SK-N-SH treated with all-trans-retinoic acid at 6 μM for 48 hours (cell line): Measurements from ENCODE around the gene STX3.

ENCODE experiments used
- ATAC-seq: fragments of 200-7000 bp; cut with Tn5 transposase; 3 replicates; pipeline ENCODE4 v1.9.1; 2020; ENCODE audit warnings: mild to moderate bottlenecking, moderate library complexity
- ARNTL ChIP-seq: fragments of 450-650 bp; formaldehyde crosslinking; IDR thresholded peaks from 2 replicates; pipeline ENCODE4 v1.5.0; 2020; ENCODE audit warnings: low read depth, mild to moderate bottlenecking, moderate library complexity, borderline replicate concordance
- CREB5 ChIP-seq: fragments of 250-450 bp; sonication (Bioruptor Pico); IDR thresholded peaks from 2 replicates; pipeline ENCODE4 v1.5.1; 2020; ENCODE audit warnings: low read depth, mild to moderate bottlenecking, moderate library complexity
- CSDC2 ChIP-seq: fragments of 250-450 bp; sonication (Bioruptor Pico); IDR thresholded peaks from 2 replicates; pipeline ENCODE4 v1.5.0; 2020; ENCODE audit warnings: mild to moderate bottlenecking, moderate library complexity
- CSRNP3 ChIP-seq: fragments of 250-450 bp; sonication (Bioruptor Pico); IDR thresholded peaks from 2 replicates; pipeline ENCODE4 v1.5.1; 2021; ENCODE audit warnings: mild to moderate bottlenecking, moderate library complexity
- ESRRG ChIP-seq: fragments of 250-450 bp; sonication (Bioruptor Pico); IDR thresholded peaks from 2 replicates; pipeline ENCODE4 v1.6.1; 2021; ENCODE audit warnings: mild to moderate bottlenecking
- GLIS3 ChIP-seq: fragments of 250-450 bp; sonication (Bioruptor Pico); IDR thresholded peaks from 2 replicates; pipeline ENCODE4 v1.5.0; 2020; ENCODE audit warnings: mild to moderate bottlenecking, moderate library complexity
- ISL1 ChIP-seq: fragments of 250-450 bp; sonication (Bioruptor Pico); IDR thresholded peaks from 2 replicates; pipeline ENCODE4 v2.1.2; 2022; ENCODE audit warnings: mild to moderate bottlenecking, moderate library complexity
- POU6F1 ChIP-seq: fragments of 250-450 bp; sonication (Bioruptor Pico); IDR thresholded peaks from 2 replicates; pipeline ENCODE4 v1.8.0; 2021; ENCODE audit warnings: low read depth, mild to moderate bottlenecking, moderate library complexity, borderline replicate concordance
- PPARA ChIP-seq: fragments of 250-450 bp; sonication (Bioruptor Pico); IDR thresholded peaks from 2 replicates; pipeline ENCODE4 v1.5.0; 2020; ENCODE audit warnings: mild to moderate bottlenecking, borderline replicate concordance
- RARB ChIP-seq: fragments of 250-450 bp; sonication (Bioruptor Pico); IDR thresholded peaks from 2 replicates; pipeline ENCODE4 v1.8.0; 2021; ENCODE audit warnings: mild to moderate bottlenecking, moderate library complexity
- SNAI2 ChIP-seq: fragments of 250-450 bp; sonication (Bioruptor Pico); IDR thresholded peaks from 2 replicates; pipeline ENCODE4 v1.5.0; 2020; ENCODE audit warnings: mild to moderate bottlenecking, moderate library complexity
- TOX ChIP-seq: fragments of 250-450 bp; sonication (Bioruptor Pico); IDR thresholded peaks from 2 replicates; pipeline ENCODE4 v1.8.0; 2021; ENCODE audit warnings: mild to moderate bottlenecking, moderate library complexity, borderline replicate concordance
- ZC3H10 ChIP-seq: fragments of 250-450 bp; sonication (Bioruptor Pico); IDR thresholded peaks from 2 replicates; pipeline ENCODE4 v1.5.1; 2021; ENCODE audit warnings: mild to moderate bottlenecking, moderate library complexity
- ZFP3 ChIP-seq: fragments of 250-450 bp; sonication (Bioruptor Pico); IDR thresholded peaks from 2 replicates; pipeline ENCODE4 v1.5.0; 2020; ENCODE audit warnings: mild to moderate bottlenecking, moderate library complexity
- ZNF565 ChIP-seq: fragments of 450-650 bp; formaldehyde crosslinking; conservative IDR thresholded peaks from 2 replicates; pipeline ENCODE4 v1.5.0; 2020; ENCODE audit warnings: low read depth, mild to moderate bottlenecking, moderate library complexity
- ZNF70 ChIP-seq: fragments of 450-650 bp; formaldehyde crosslinking; IDR thresholded peaks from 2 replicates; pipeline ENCODE4 v1.5.0; 2020; ENCODE audit warnings: mild to moderate bottlenecking, moderate library complexity
- TF ChIP-seq, protein P1 (sequence below): fragments of 250-450 bp; sonication (Bioruptor Pico); IDR thresholded peaks from 2 replicates; pipeline ENCODE4 v1.8.0; 2020; ENCODE audit warnings: mild to moderate bottlenecking, moderate library complexity, borderline replicate concordance
- TF ChIP-seq, protein P2 (sequence below): fragments of 250-450 bp; sonication (Bioruptor Pico); IDR thresholded peaks from 2 replicates; pipeline ENCODE4 v1.5.0; 2020; ENCODE audit warnings: mild to moderate bottlenecking, moderate library complexity

STX3 gene

DNA sequence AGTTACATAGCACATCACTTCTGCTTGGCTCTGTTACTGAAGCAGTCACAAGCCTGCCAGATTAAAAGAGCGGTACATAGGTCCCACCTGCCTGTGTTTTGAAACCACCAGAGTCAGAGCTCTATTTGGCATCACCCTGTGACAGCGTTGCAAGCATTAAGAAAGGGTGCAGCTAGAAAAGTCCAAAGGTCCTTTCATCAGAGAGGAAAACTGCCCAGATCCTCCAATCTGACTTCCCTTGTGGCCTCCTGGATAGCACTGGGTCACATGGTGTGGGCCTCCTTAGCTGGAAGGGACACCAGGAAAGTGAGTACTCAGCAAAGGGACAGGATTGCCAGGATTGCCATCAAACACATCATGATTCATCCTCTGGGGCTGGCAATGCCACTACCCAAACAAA lies 22.9 kb downstream of the STX3 start:
- no peak for ATAC-seq
- no peak for TF ChIP-seq POU6F1
- no peak for TF ChIP-seq GLIS3 (CRISPR knock-in tag)
- no peak for TF ChIP-seq ARNTL (CRISPR knock-in tag)
- no peak for TF ChIP-seq TOX
- TF ChIP-seq SNAI2, result no peak
- TF ChIP-seq CREB5 (CRISPR knock-in tag), result no peak
- TF ChIP-seq ZFP3 (CRISPR knock-in tag), result no peak
- TF ChIP-seq ZNF565 (CRISPR knock-in tag), result no peak
- no peak for TF ChIP-seq ESRRG
- TF ChIP-seq CSRNP3 (CRISPR knock-in tag), result no peak
- TF ChIP-seq ISL1 (CRISPR knock-in tag), result no peak
- TF ChIP-seq RARB (CRISPR knock-in tag), result no peak
- TF ChIP-seq, protein P1, sequence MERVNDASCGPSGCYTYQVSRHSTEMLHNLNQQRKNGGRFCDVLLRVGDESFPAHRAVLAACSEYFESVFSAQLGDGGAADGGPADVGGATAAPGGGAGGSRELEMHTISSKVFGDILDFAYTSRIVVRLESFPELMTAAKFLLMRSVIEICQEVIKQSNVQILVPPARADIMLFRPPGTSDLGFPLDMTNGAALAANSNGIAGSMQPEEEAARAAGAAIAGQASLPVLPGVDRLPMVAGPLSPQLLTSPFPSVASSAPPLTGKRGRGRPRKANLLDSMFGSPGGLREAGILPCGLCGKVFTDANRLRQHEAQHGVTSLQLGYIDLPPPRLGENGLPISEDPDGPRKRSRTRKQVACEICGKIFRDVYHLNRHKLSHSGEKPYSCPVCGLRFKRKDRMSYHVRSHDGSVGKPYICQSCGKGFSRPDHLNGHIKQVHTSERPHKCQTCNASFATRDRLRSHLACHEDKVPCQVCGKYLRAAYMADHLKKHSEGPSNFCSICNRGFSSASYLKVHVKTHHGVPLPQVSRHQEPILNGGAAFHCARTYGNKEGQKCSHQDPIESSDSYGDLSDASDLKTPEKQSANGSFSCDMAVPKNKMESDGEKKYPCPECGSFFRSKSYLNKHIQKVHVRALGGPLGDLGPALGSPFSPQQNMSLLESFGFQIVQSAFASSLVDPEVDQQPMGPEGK (CRISPR knock-in tag), result no peak
- TF ChIP-seq, protein P2, sequence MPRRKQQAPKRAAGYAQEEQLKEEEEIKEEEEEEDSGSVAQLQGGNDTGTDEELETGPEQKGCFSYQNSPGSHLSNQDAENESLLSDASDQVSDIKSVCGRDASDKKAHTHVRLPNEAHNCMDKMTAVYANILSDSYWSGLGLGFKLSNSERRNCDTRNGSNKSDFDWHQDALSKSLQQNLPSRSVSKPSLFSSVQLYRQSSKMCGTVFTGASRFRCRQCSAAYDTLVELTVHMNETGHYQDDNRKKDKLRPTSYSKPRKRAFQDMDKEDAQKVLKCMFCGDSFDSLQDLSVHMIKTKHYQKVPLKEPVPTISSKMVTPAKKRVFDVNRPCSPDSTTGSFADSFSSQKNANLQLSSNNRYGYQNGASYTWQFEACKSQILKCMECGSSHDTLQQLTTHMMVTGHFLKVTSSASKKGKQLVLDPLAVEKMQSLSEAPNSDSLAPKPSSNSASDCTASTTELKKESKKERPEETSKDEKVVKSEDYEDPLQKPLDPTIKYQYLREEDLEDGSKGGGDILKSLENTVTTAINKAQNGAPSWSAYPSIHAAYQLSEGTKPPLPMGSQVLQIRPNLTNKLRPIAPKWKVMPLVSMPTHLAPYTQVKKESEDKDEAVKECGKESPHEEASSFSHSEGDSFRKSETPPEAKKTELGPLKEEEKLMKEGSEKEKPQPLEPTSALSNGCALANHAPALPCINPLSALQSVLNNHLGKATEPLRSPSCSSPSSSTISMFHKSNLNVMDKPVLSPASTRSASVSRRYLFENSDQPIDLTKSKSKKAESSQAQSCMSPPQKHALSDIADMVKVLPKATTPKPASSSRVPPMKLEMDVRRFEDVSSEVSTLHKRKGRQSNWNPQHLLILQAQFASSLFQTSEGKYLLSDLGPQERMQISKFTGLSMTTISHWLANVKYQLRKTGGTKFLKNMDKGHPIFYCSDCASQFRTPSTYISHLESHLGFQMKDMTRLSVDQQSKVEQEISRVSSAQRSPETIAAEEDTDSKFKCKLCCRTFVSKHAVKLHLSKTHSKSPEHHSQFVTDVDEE (CRISPR knock-in tag), result no peak
- no peak for TF ChIP-seq CSDC2 (CRISPR knock-in tag)

DNA sequence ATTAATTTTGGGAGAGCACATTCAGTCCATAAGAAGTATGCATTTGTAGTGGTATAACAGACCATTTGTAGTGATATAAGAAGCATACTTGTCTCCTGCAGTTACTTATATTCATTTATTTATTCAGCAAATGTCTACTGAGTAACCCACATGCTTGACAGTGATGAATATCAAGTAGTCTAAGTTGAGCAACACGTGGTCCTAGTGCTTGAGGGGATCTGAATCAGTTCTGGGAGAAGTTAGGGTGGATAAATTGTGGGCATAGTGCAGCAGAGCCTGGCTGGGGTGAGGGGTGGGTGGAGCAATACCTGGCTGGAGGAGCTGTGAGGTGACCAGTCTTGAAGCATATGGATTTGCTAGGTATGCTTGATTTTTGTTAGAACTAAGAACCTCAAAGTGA lies 24.3 kb downstream of the STX3 start:
- no peak for TF ChIP-seq ZNF565 (CRISPR knock-in tag)
- TF ChIP-seq ZC3H10 (CRISPR knock-in tag), result no peak
- no peak for TF ChIP-seq CSRNP3 (CRISPR knock-in tag)
- TF ChIP-seq, protein P2 (CRISPR knock-in tag), result no peak
- TF ChIP-seq CSDC2 (CRISPR knock-in tag), result no peak
- TF ChIP-seq, protein P1 (CRISPR knock-in tag), result no peak
- no peak for TF ChIP-seq GLIS3 (CRISPR knock-in tag)
- no peak for TF ChIP-seq PPARA
- no peak for TF ChIP-seq ARNTL (CRISPR knock-in tag)
- TF ChIP-seq RARB (CRISPR knock-in tag), result no peak
- TF ChIP-seq ZNF70 (CRISPR knock-in tag), result no peak
- TF ChIP-seq CREB5 (CRISPR knock-in tag), result no peak
- TF ChIP-seq ESRRG, result no peak
- no peak for TF ChIP-seq ZFP3 (CRISPR knock-in tag)
- TF ChIP-seq TOX, result no peak
- ATAC-seq, result no peak
